Measurements from ENCODE around the gene ATP11A. TPM values are rescaled to one million over a fixed set of nuclear protein-coding genes. Genes with fewer than 3 reads are reported as not detected.

Gene ATP11A
- total and polyA plus RNA-seq, 10 of the 15 experiments (the other 5 are each of a cell fraction or from before 2014, with no cell fraction given): 1.4 to 69.6 (median 14.4) TPM

DNA sequence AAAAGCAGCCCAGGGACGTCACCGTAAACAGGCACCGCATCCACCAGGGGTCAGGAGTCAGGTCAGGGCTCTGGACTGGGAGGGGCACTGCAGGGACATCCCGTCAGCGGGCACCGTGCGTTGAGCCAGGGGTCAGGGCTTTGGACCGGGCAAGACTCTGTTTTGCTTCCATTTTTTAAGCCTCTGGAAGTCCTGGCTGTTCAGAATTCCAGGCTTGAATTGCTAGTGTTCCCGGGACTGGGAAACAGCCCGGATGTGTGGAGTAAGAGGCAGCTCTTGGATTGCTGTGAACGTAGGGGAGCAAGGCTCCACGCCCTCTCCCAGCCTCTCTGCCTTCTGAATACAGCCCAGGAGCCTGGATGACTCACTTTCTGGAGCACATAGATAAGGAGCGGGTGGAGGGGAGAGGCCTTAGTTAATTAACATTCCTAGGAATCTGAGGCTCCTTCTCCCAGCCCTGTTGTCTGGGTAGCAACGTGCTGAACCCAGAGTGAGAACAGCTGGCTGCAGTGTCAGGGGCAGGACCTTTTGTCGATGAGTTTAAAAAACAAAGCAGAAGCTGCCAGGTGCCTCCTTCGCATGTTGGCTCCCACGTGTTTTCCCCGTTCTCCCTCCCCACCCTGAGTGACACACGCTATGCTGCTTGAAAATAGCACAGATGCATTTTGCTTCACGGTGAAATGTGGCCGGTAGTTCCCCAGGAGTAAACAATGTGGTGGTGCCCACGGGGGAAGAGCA lies 21.9 kb downstream of the ATP11A start (continued):
- TF ChIP-seq, protein P1, sequence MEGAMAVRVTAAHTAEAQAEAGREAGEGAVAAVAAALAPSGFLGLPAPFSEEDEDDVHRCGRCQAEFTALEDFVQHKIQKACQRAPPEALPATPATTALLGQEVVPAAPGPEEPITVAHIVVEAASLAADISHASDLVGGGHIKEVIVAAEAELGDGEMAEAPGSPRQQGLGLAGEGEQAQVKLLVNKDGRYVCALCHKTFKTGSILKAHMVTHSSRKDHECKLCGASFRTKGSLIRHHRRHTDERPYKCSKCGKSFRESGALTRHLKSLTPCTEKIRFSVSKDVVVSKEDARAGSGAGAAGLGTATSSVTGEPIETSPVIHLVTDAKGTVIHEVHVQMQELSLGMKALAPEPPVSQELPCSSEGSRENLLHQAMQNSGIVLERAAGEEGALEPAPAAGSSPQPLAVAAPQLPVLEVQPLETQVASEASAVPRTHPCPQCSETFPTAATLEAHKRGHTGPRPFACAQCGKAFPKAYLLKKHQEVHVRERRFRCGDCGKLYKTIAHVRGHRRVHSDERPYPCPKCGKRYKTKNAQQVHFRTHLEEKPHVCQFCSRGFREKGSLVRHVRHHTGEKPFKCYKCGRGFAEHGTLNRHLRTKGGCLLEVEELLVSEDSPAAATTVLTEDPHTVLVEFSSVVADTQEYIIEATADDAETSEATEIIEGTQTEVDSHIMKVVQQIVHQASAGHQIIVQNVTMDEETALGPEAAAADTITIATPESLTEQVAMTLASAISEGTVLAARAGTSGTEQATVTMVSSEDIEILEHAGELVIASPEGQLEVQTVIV (IDR thresholded peaks at IDR 0.05; ENCODE audit: borderline replicate concordance, partially characterized antibody): no peak
- TF ChIP-seq, protein P2, sequence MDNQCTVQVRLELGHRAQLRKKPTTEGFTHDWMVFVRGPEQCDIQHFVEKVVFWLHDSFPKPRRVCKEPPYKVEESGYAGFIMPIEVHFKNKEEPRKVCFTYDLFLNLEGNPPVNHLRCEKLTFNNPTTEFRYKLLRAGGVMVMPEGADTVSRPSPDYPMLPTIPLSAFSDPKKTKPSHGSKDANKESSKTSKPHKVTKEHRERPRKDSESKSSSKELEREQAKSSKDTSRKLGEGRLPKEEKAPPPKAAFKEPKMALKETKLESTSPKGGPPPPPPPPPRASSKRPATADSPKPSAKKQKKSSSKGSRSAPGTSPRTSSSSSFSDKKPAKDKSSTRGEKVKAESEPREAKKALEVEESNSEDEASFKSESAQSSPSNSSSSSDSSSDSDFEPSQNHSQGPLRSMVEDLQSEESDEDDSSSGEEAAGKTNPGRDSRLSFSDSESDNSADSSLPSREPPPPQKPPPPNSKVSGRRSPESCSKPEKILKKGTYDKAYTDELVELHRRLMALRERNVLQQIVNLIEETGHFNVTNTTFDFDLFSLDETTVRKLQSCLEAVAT (IDR thresholded peaks at IDR 0.05): no peak
- TF ChIP-seq BCL11A (IDR thresholded peaks at IDR 0.05; ENCODE audit: low read depth, low read length) (0 out of 2 replicates have a peak, but pooled peaks have one; percentile 5), JUND (IDR thresholded peaks at IDR 0.05; ENCODE audit: low read depth, low read length) (no peak), SP1 (IDR thresholded peaks at IDR 0.05; ENCODE audit: low read depth, low read length) (peak; percentile 37), BHLHE40 (IDR thresholded peaks at IDR 0.05; ENCODE audit: borderline replicate concordance in 1 of 2, low read depth in 2 of 2, low read length in 1 of 2) (peak; percentile 38 to 48; a peak in 2 of 4 replicates), SPI1 (IDR thresholded peaks at IDR 0.05; ENCODE audit: borderline replicate concordance, insufficient read depth, low read depth, low read length) (no peak), BACH1 (IDR thresholded peaks at IDR 0.05; ENCODE audit: borderline replicate concordance) (no peak), RELA (IDR thresholded peaks at IDR 0.05; ENCODE audit: borderline replicate concordance, partially characterized antibody) (no peak), ZNF217 (IDR thresholded peaks at IDR 0.05) (no peak), EZH2 (IDR thresholded peaks at IDR 0.05; ENCODE audit: borderline replicate concordance, control insufficient read depth, low read depth, low read length) (no peak), MTA2 (IDR thresholded peaks at IDR 0.05; ENCODE audit: low read depth) (0 out of 2 replicates have a peak, but pooled peaks have one; percentile 19), MXI1 (IDR thresholded peaks at IDR 0.05; ENCODE audit: low read depth, low read length) (peak; percentile 83), NFIC (IDR thresholded peaks at IDR 0.05; ENCODE audit: low read depth, low read length) (no peak), ZSCAN29 (IDR thresholded peaks at IDR 0.05) (no peak)
- TF ChIP-seq, protein P3, sequence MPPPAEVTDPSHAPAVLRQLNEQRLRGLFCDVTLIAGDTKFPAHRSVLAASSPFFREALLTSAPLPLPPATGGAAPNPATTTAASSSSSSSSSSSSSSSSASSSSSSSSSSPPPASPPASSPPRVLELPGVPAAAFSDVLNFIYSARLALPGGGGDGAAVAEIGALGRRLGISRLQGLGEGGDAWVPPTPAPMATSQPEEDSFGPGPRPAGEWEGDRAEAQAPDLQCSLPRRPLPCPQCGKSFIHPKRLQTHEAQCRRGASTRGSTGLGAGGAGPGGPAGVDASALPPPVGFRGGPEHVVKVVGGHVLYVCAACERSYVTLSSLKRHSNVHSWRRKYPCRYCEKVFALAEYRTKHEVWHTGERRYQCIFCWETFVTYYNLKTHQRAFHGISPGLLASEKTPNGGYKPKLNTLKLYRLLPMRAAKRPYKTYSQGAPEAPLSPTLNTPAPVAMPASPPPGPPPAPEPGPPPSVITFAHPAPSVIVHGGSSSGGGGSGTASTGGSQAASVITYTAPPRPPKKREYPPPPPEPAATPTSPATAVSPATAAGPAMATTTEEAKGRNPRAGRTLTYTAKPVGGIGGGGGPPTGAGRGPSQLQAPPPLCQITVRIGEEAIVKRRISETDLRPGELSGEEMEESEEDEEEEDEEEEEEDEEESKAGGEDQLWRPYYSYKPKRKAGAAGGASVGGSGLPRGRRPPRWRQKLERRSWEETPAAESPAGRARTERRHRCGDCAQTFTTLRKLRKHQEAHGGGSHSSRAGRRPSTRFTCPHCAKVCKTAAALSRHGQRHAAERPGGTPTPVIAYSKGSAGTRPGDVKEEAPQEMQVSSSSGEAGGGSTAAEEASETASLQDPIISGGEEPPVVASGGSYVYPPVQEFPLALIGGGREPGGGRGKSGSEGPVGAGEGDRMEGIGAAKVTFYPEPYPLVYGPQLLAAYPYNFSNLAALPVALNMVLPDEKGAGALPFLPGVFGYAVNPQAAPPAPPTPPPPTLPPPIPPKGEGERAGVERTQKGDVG (CRISPR knock-in tag; IDR thresholded peaks at IDR 0.05): no peak
- TF ChIP-seq, protein P4, sequence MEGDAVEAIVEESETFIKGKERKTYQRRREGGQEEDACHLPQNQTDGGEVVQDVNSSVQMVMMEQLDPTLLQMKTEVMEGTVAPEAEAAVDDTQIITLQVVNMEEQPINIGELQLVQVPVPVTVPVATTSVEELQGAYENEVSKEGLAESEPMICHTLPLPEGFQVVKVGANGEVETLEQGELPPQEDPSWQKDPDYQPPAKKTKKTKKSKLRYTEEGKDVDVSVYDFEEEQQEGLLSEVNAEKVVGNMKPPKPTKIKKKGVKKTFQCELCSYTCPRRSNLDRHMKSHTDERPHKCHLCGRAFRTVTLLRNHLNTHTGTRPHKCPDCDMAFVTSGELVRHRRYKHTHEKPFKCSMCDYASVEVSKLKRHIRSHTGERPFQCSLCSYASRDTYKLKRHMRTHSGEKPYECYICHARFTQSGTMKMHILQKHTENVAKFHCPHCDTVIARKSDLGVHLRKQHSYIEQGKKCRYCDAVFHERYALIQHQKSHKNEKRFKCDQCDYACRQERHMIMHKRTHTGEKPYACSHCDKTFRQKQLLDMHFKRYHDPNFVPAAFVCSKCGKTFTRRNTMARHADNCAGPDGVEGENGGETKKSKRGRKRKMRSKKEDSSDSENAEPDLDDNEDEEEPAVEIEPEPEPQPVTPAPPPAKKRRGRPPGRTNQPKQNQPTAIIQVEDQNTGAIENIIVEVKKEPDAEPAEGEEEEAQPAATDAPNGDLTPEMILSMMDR (IDR thresholded peaks at IDR 0.05 in 2 of 3, conservative IDR thresholded peaks at IDR 0.05 in 1 of 3; ENCODE audit: control insufficient read depth in 2 of 3, extremely low read depth in 1 of 3, insufficient read depth in 1 of 3, low read depth in 3 of 3, low read length in 3 of 3): 0 out of 6 replicates have a peak, but pooled peaks of 1 of the 3 experiments have one; percentile 12
- TF ChIP-seq, protein P5, sequence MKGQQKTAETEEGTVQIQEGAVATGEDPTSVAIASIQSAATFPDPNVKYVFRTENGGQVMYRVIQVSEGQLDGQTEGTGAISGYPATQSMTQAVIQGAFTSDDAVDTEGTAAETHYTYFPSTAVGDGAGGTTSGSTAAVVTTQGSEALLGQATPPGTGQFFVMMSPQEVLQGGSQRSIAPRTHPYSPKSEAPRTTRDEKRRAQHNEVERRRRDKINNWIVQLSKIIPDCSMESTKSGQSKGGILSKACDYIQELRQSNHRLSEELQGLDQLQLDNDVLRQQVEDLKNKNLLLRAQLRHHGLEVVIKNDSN (IDR thresholded peaks at IDR 0.05; ENCODE audit: borderline replicate concordance, extremely low read length, insufficient read depth, low read depth, low read length): peak; percentile 35

All from GM12878 (cell line).